SK-MEL-5 (cell line): ENCODE results near the gene PGAP1. TPM values are rescaled to one million over a fixed set of nuclear protein-coding genes. Genes with fewer than 3 reads are reported as not detected.

Experiments
- small RNA-seq, 2 experiments: library from RNA; depleted of rRNA; stranded (forward); fragments of <200 nt; gene quantifications; one replicate each; pipeline ENCODE3, GENCODE V24; 2014
- total RNA-seq: library from RNA; depleted of rRNA; stranded (reverse); fragments of >200 nt; shearing (Covaris generic); gene quantifications from 2 replicates; pipeline ENCODE4 v1.2.3, GENCODE V29; 2014; rRNA removed

The PGAP1 gene
- total RNA-seq, 1 experiment from 2014 or later: 3.1 TPM

Small RNAs within 50 kb of the gene (small RNA-seq; reads per million reads assigned to genes)
- 0 reads per million in 2 experiments for gene AC012486.1

Other genes with a start within 250 kb of the PGAP1 start
- gene GTF3C3, start 127.0 kb downstream of the PGAP1 start, total RNA-seq: 55.4 and 56.7 TPM in 2 replicates
- not detected in 2 replicates for gene C2orf66, start 117.4 kb downstream of the PGAP1 start, total RNA-seq